ENCODE data around the gene DAPK1.

- no peak for TF ChIP-seq ESRRG (CRISPR knock-in tag; IDR thresholded peaks at IDR 0.05)
- no peak for TF ChIP-seq ARNTL (CRISPR knock-in tag; IDR thresholded peaks at IDR 0.05; ENCODE audit: borderline replicate concordance, low read depth)
- TF ChIP-seq ZNF70 (CRISPR knock-in tag; IDR thresholded peaks at IDR 0.05): no peak
Measured at GRCh38 chr9:87534957-87535356, 37.3 kb downstream of the DAPK1 start.

All from SK-N-SH treated with all-trans-retinoic acid at 6 μM for 48 hours (cell line).